GM19452 (cell line): ENCODE measurements around the gene SLC31A1.
"Not testable (repeated sequence)": the region's sequence is repeated elsewhere in the genome, so short reads cannot be mapped to it uniquely, and the experiment has no call there.

Source experiments
- ATAC-seq: cut with Tn5 transposase; IDR thresholded peaks from one replicate; pipeline ENCODE4 v1.9.1; 2021; ENCODE audit not compliant: unreplicated experiment

Gene SLC31A1

DNA sequence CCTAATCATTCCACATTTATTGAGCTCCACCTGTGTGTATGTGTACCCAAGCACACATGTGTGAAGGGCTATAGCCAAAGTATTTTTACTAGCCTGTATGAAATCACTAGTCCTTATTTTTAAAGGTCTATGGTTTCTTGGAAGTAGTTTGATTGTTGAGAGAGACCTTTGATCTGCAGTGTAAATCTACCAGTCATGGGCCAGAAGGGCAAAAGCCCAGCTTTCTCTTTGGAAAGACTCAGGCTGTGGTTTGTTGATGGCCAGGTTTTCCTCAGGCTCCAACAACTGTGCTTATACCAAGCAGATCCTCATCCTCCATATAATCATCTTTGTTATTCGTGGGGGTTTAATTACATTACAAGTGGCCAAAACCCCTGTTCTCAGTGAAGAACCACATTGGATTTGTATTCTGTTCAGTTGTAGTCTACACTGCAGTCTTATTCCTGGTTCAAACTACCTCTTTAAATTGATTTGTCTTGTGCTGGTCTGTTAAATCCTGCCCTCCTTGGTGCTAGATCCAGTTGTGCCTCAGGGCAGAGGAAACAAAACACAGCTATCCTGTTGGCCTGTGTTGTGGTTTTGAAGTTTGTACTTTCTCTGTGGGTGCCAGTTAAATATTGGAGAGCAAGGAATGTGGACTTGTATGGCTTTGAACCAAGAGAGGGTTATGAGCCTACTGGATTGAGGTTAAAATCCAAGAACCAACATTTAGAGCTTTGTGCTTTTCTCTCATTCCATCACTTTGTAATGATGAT lies 40.8 kb downstream of the SLC31A1 start:
- ATAC-seq: no peak

GRCh38 chr9:113266174-113266573 lies 44.8 kb downstream of the SLC31A1 start:
- no peak for ATAC-seq

GRCh38 chr9:113267911-113268566 lies 46.7 kb downstream of the SLC31A1 start:
- no peak for ATAC-seq

GRCh38 chr9:113269355-113269754 lies 48.0 kb downstream of the SLC31A1 start:
- no peak for ATAC-seq

GRCh38 chr9:113269871-113270270 lies 48.5 kb downstream of the SLC31A1 start:
- no peak for ATAC-seq

GRCh38 chr9:113274474-113275156 lies 53.3 kb downstream of the SLC31A1 start:
- ATAC-seq: peak; percentile 3

GRCh38 chr9:113275157-113276131 lies 54.1 kb downstream of the SLC31A1 start, which contains the start of the genes CDC26 and PRPF4:
Gene CDC26, minus strand, starts transcription at chr9:113275572. Its CDS starts 3,065 bp downstream, at chr9:113272507.
Gene PRPF4, plus strand, starts transcription at chr9:113275658. Its CDS starts 86 bp downstream, at chr9:113275744.
- ATAC-seq: peak; percentile 97

- no peak for ATAC-seq
Observed at GRCh38 chr9:113278840-113279239, 57.5 kb downstream of the SLC31A1 start.

GRCh38 chr9:113281356-113281755 lies 60.0 kb downstream of the SLC31A1 start:
- no peak for ATAC-seq

GRCh38 chr9:113289091-113289490 lies 67.7 kb downstream of the SLC31A1 start:
- ATAC-seq: no peak

DNA sequence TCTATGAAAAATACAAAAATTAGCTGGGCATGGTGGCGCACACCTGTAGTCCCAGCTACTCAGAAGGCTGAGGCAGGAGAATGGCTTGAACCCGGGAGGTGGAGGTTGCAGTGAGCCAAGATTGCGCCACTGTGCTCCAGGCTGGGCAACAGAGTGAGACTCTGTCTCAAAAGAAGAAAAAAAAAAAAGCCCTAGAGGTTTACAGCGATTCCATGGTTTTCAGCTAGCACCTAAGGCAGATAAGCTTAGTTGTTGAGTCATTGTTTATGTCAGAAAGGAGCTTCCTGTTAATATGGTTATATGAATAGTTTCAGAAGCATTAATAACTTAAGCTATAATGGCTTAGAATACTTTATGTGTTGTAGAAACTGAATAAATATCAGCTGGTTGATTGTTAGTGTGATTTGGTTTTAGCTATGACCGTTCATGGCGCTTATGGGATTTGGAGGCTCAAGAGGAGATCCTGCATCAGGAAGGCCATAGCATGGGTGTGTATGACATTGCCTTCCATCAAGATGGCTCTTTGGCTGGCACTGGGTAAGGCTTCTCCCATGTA lies 68.8 kb downstream of the SLC31A1 start:
- ATAC-seq: no peak

- ATAC-seq: no peak
Observed at GRCh38 chr9:113293285-113293878, 72.0 kb downstream of the SLC31A1 start.

- ATAC-seq: not testable (repeated sequence)
Observed at GRCh38 chr9:113296247-113296646, 74.9 kb downstream of the SLC31A1 start.

- no peak for ATAC-seq
Observed at GRCh38 chr9:113296796-113297558, 75.6 kb downstream of the SLC31A1 start.

- ATAC-seq: no peak
Observed at GRCh38 chr9:113298311-113298710, 77.0 kb downstream of the SLC31A1 start.

GRCh38 chr9:113298924-113299770 lies 77.8 kb downstream of the SLC31A1 start:
- no peak for ATAC-seq

DNA sequence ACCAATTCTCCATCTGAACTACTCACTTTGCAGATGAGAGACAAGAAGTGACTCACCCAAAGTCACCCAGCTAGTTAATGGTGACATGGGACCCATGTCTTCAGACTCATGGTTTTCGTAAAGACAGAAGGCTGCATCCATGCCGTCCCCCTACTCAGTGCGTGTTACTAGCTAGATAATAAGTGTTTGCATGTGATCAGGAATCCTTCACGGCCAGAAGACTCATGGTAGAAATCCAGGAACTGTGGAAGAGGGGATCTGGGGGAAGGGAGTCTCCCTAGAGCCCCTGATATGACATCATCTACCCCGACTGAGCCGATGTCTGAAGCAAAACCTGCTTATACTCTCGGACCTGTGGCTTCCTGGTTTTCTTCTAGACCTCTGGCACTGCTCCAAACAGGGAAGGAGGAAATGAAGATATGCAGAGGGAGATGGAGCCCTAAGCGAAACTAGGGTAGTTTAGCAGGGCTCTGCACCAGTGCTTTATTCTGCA lies 78.5 kb downstream of the SLC31A1 start:
- no peak for ATAC-seq

GRCh38 chr9:113301548-113301947 lies 80.2 kb downstream of the SLC31A1 start:
- no peak for ATAC-seq
